ENCODE results near the gene AKR7A3. TPM values are rescaled to one million over a fixed set of nuclear protein-coding genes. Genes with fewer than 3 reads are reported as not detected.

Gene AKR7A3
- total and polyA plus RNA-seq, 9 of the 15 experiments (the other 6 are each of a cell fraction or from before 2014, with no cell fraction given): 0.04 to 1.5 (median 0.44) TPM; not detected in 1

- H3K9ac ChIP-seq (ENCODE audit: insufficient read depth in 1 of 2, low read depth in 2 of 2, low read length in 2 of 2): 0 out of 4 replicates have a peak overlapping the region, but pooled peaks of 1 of the 2 experiments have one; percentile 8
- H3K9me1 ChIP-seq (ENCODE audit: control insufficient read depth, insufficient read depth, low read length): no peaks in the 10 kb centered on the region
- in situ Hi-C loops (cut with MboI) (no loop called here), intact Hi-C loops (cut with micrococcal nuclease) (no loop called here)
- ChIA-PET CTCF (ENCODE audit: low intra/inter-chr PET ratio) (no interaction called here), POLR2A (interaction anchor here (0.6 to 5.0 kb wide), 7 partner anchors 8 to 740 kb away, joined by 3 to 37 read pairs (median 4); partner anchors contain the start of genes AKR7A2, EMC1, MRTO4 and SLC66A1)
- H3K4me3 ChIP-seq: no peak overlapping the region
- BruUV-seq (replicated peaks): no TSS peak
- DNase-seq (ENCODE audit: extremely low read depth in 1 of 4, low spot score in 3 of 4): no peak
- no peak overlapping the region for H2AFZ ChIP-seq (ENCODE audit: low read depth, low read length)
- no peak for FAIRE-seq
- TF ChIP-seq ZBTB9 (CRISPR knock-in tag; IDR thresholded peaks at IDR 0.05) (no peak), ZC3H4 (CRISPR knock-in tag; IDR thresholded peaks at IDR 0.05; ENCODE audit: borderline replicate concordance) (0 out of 2 replicates have a peak, but pooled peaks have one; percentile 35), FOXO4 (CRISPR knock-in tag; IDR thresholded peaks at IDR 0.05) (no peak), ZNF384 (IDR thresholded peaks at IDR 0.05; ENCODE audit: low read depth, low read length) (0 out of 2 replicates have a peak, but pooled peaks have one; percentile 5)
- H4K20me1 ChIP-seq (replicated peaks; ENCODE audit: control insufficient read depth, insufficient read depth, low read length): peaks cover 10% of the 10 kb centered on the region
- H3K9me3 ChIP-seq (replicated peaks; ENCODE audit: control insufficient read depth, insufficient read depth, low read depth, low read length): no peaks in the 10 kb centered on the region
- H3K4me2 ChIP-seq (ENCODE audit: insufficient read depth, low read length): no peak overlapping the region
- 77% methylated on average over 5 of the region's 5 CpGs for WGBS (ENCODE audit: insufficient coverage, low coverage, missing lambda C conversion rate)
- no peaks in the 10 kb centered on the region for H3K27me3 ChIP-seq (ENCODE audit: control insufficient read depth in 2 of 2, insufficient read depth in 2 of 2, low read length in 2 of 2)
- peaks cover 0 to 13% of the 10 kb centered on the region in 2 experiments; a peak in 3 of 5 replicates for H3K4me1 ChIP-seq (replicated peaks in 1 of 2; ENCODE audit: control insufficient read depth in 2 of 2, insufficient read depth in 2 of 2, low read length in 2 of 2)
- H3K27ac ChIP-seq (ENCODE audit: extremely low read depth, low read depth, low read length): no peak overlapping the region
- H3K36me3 ChIP-seq (ENCODE audit: control insufficient read depth, insufficient read depth, low read length): peaks cover 34% of the 10 kb centered on the region; the same call in 2 of the 3 replicates
- no peaks in the 10 kb centered on the region for H3K79me2 ChIP-seq (ENCODE audit: control insufficient read depth, insufficient read depth, low read length)
- no peak for ATAC-seq
Observed at GRCh38 chr1:19262744-19263143, 25.8 kb downstream of the AKR7A3 start.

Measured in K562 (cell line).